Hepatocyte (in vitro differentiated cells): ENCODE data around the gene RAB11FIP4. TPM values are rescaled to one million over a fixed set of nuclear protein-coding genes. Genes with fewer than 3 reads are reported as not detected.
"Not testable (repeated sequence)": the region's sequence is repeated elsewhere in the genome, so short reads cannot be mapped to it uniquely, and the experiment has no call there.

Experiments used
- DNase-seq: peaks from one replicate; pipeline ENCODE4 v3.0.0-alpha.2; 2016; ENCODE audit warnings: low spot score
- H2AFZ ChIP-seq: fragments of 200-600 bp; sonication (generic); 2 replicates; pipeline ENCODE4 v1.6.0; 2016; ENCODE audit warnings: antibody characterized with exemption, mild to moderate bottlenecking
- H3K27ac ChIP-seq: fragments of 200-600 bp; sonication (generic); 2 replicates; pipeline ENCODE4 v1.5.1; 2016; ENCODE audit warnings: mild to moderate bottlenecking
- H3K27me3 ChIP-seq: fragments of 200-600 bp; sonication (generic); 2 replicates; pipeline ENCODE4 v1.6.1; 2016
- H3K36me3 ChIP-seq: fragments of 200-600 bp; sonication (generic); replicated peaks from 2 replicates; pipeline ENCODE4 v1.5.1; 2016; ENCODE audit warnings: low read depth; ENCODE audit not compliant: insufficient read depth
- H3K4me1 ChIP-seq: fragments of 200-600 bp; sonication (generic); 2 replicates; pipeline ENCODE4 v1.5.1; 2016; ENCODE audit warnings: mild to moderate bottlenecking, moderate library complexity; ENCODE audit not compliant: insufficient read depth
- H3K4me2 ChIP-seq: fragments of 200-600 bp; sonication (generic); 2 replicates; pipeline ENCODE4 v1.6.0; 2016
- H3K4me3 ChIP-seq: fragments of 200-600 bp; sonication (generic); 2 replicates; pipeline ENCODE4 v1.5.1; 2016; ENCODE audit warnings: mild to moderate bottlenecking
- H3K79me2 ChIP-seq: fragments of 200-600 bp; sonication (generic); 2 replicates; pipeline ENCODE4 v1.6.0; 2017; ENCODE audit warnings: mild to moderate bottlenecking
- H3K9me2 ChIP-seq: fragments of 200-600 bp; sonication (generic); replicated peaks from 2 replicates; pipeline ENCODE4 v1.6.0; 2017; ENCODE audit warnings: mild to moderate bottlenecking; ENCODE audit not compliant: insufficient read depth
- H3K9me3 ChIP-seq: fragments of 200-600 bp; sonication (generic); 2 replicates; pipeline ENCODE4 v1.5.1; 2016; ENCODE audit warnings: low read depth, mild to moderate bottlenecking
- H4K20me1 ChIP-seq: fragments of 200-600 bp; sonication (generic); 2 replicates; pipeline ENCODE4 v1.6.0; 2016; ENCODE audit warnings: mild to moderate bottlenecking; ENCODE audit not compliant: insufficient read depth, poor library complexity, severe bottlenecking
- EZH2 ChIP-seq: fragments of 200-600 bp; sonication (generic); IDR thresholded peaks from 2 replicates; pipeline ENCODE4 v1.6.1; 2016; ENCODE audit warnings: antibody characterized with exemption, mild to moderate bottlenecking, borderline replicate concordance
- EZH2phosphoT487 ChIP-seq: fragments of 200-600 bp; sonication (generic); IDR thresholded peaks from one replicate; pipeline ENCODE4 v1.6.1; 2018; ENCODE audit warnings: antibody characterized with exemption, mild to moderate bottlenecking, low read depth, moderate library complexity; ENCODE audit not compliant: unreplicated experiment, severe bottlenecking
- WGBS: methylation state at CpG from one replicate; pipeline ENCODE4 v1.1.6; 2016; ENCODE audit warnings: low lambda C conversion rate; ENCODE audit errors: missing lambda C conversion rate; 5-methylcytosine and 5-hydroxymethylcytosine counted together
- polyA plus RNA-seq: library from polyadenylated mRNA; unstranded; fragments of >200 nt; fragmentation: Nextera tagmentation; extraction: Ambion mirVana; gene quantifications from 2 replicates; pipeline ENCODE4 v1.2.1, GENCODE V29; 2016
- total RNA-seq: library from RNA; depleted of rRNA; stranded (reverse); fragments of >200 nt; gene quantifications from 2 replicates; pipeline ENCODE4 v1.2.3, GENCODE V29; 2014
- TF ChIP-seq, protein P1 (sequence below): fragments of 200-600 bp; sonication (generic); IDR thresholded peaks from 2 replicates; pipeline ENCODE4 v1.5.1; 2016; ENCODE audit warnings: antibody characterized with exemption, mild to moderate bottlenecking; ENCODE audit not compliant: poor library complexity

The RAB11FIP4 gene, protein sequence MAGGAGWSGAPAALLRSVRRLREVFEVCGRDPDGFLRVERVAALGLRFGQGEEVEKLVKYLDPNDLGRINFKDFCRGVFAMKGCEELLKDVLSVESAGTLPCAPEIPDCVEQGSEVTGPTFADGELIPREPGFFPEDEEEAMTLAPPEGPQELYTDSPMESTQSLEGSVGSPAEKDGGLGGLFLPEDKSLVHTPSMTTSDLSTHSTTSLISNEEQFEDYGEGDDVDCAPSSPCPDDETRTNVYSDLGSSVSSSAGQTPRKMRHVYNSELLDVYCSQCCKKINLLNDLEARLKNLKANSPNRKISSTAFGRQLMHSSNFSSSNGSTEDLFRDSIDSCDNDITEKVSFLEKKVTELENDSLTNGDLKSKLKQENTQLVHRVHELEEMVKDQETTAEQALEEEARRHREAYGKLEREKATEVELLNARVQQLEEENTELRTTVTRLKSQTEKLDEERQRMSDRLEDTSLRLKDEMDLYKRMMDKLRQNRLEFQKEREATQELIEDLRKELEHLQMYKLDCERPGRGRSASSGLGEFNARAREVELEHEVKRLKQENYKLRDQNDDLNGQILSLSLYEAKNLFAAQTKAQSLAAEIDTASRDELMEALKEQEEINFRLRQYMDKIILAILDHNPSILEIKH
- total RNA-seq, result 35.6 and 36.7 TPM in 2 replicates
- polyA plus RNA-seq, result 22.0 and 25.8 TPM in 2 replicates

DNA sequence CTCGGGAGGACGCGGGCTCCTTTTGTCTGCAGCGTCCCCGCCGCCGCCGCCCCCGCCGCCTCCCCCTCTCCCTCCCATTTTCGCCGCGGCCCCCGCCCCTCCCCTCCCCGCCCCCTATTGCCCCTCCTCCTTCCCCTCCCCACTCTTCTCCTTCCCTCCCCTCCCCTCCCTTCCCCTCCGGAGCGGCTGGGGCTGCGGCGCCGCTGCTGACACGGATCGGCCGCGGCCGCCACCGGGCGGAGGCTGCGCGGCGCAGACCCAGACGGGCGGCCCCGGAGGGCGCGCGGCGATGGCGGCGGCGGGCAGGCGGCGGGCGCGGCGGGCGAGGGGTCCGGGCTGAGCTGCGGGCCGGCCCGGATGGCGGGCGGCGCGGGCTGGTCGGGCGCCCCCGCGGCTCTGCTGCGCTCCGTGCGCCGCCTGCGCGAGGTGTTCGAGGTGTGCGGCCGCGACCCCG is at the start of gene RAB11FIP4:
Gene RAB11FIP4, plus strand, starts transcription at position 180 of the 454 bp plus-strand sequence. Its CDS starts 178 bp downstream, at position 358.
- peaks cover 4% of the 10 kb centered on the region for H3K4me1 ChIP-seq
- no peak within 1 kb of the TSS for H3K27ac ChIP-seq
- TF ChIP-seq EZH2phosphoT487 (no peak), EZH2 (no peak)
- TF ChIP-seq, protein P1, sequence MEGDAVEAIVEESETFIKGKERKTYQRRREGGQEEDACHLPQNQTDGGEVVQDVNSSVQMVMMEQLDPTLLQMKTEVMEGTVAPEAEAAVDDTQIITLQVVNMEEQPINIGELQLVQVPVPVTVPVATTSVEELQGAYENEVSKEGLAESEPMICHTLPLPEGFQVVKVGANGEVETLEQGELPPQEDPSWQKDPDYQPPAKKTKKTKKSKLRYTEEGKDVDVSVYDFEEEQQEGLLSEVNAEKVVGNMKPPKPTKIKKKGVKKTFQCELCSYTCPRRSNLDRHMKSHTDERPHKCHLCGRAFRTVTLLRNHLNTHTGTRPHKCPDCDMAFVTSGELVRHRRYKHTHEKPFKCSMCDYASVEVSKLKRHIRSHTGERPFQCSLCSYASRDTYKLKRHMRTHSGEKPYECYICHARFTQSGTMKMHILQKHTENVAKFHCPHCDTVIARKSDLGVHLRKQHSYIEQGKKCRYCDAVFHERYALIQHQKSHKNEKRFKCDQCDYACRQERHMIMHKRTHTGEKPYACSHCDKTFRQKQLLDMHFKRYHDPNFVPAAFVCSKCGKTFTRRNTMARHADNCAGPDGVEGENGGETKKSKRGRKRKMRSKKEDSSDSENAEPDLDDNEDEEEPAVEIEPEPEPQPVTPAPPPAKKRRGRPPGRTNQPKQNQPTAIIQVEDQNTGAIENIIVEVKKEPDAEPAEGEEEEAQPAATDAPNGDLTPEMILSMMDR, result no peak
- peak within 1 kb of the TSS; percentile 86 for H3K4me2 ChIP-seq
- peak within 1 kb of the TSS; percentile 55 for H3K4me3 ChIP-seq
- H4K20me1 ChIP-seq, result no peaks in the 10 kb centered on the region
- no peaks in the 10 kb centered on the region for H3K79me2 ChIP-seq
- peak; percentile 58 for DNase-seq
- peaks cover 51% of the 10 kb centered on the region for H3K27me3 ChIP-seq
- H2AFZ ChIP-seq, result no peak within 1 kb of the TSS
- H3K9me3 ChIP-seq, result no peaks in the 10 kb centered on the region
- 2% methylated on average over 19 of the region's 69 CpGs for WGBS
- H3K9me2 ChIP-seq, result no peaks in the 10 kb centered on the region
- no peaks in the 10 kb centered on the region for H3K36me3 ChIP-seq

DNA sequence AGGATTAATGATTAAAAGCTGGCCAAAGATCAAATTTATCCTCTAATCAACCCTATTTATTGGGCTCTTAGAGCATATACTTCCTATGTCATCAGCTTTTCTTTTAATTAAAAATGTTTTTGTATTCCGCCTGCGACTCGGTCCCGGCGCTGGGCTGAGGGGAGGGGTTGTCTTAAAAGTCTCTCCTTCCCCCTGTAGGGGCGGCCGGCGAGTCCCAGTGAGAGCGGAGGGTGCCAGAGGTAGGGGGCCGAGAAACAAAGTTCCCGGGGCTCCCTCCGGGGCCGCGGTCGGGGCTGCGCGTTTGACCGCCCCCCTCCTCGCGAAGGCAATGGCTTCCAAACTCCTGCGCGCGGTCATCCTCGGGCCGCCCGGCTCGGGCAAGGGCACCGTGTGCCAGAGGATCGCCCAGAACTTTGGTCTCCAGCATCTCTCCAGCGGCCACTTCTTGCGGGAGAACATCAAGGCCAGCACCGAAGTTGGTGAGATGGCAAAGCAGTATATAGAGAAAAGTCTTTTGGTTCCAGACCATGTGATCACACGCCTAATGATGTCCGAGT is 46.2 kb upstream of the RAB11FIP4 start:
- H2AFZ ChIP-seq, H3K4me2 ChIP-seq, H3K4me1 ChIP-seq, H3K36me3 ChIP-seq, H3K9me2 ChIP-seq, H3K4me3 ChIP-seq, H3K27ac ChIP-seq, DNase-seq, H3K9me3 ChIP-seq, H3K79me2 ChIP-seq, H4K20me1 ChIP-seq, H3K27me3 ChIP-seq: not testable (repeated sequence)
- 92% methylated on average over 14 of the region's 34 CpGs for WGBS

DNA sequence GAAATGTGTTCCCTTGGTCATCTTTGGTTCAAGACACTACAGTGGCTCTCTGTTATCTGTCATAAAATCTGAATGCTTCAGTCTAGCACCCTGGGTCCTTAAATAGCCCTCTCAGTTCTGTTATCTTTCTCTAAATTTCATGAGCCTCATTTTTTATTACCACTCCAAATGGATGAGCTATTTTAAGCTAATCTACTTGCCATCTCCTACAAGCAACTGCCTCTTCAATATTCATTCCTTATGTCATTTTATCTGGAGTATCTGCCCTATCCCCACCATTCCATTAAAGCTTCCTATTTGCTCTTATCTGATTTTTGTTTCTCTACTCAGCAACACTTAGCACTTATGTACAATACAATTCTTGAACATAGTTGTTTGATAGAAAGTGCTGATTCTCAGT is 42.0 kb upstream of the RAB11FIP4 start:
- Histone ChIP-seq H3K27me3 (no peaks in the 10 kb centered on the region), H3K4me3 (no peak overlapping the region), H2AFZ (no peak overlapping the region), H3K27ac (no peak overlapping the region), H3K4me1 (no peaks in the 10 kb centered on the region), H3K9me3 (no peaks in the 10 kb centered on the region), H3K4me2 (no peak overlapping the region), H3K9me2 (no peaks in the 10 kb centered on the region), H3K36me3 (no peaks in the 10 kb centered on the region), H3K79me2 (no peaks in the 10 kb centered on the region), H4K20me1 (no peaks in the 10 kb centered on the region)
- DNase-seq, result no peak
- TF ChIP-seq EZH2 (no peak), EZH2phosphoT487 (no peak)
- TF ChIP-seq, protein P1, result no peak

DNA sequence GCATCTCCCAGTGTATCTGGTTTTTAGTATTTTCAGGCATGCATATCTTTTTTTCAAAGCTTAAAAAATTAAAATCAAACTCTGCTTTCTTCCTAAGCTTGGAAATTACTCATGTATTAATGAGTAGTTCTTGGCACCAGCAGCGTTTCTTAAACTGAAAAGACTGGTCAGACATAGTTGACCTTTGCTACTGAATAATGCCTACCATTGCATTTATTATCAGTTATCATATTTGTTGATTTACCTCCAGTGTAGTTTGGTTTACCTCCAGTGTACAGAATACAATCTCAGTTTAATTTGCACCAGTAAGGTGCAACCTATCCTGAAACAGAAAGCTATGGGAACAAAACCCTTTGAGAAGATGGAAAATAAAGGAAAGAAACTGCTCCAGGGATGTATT is 35.5 kb upstream of the RAB11FIP4 start:
- Histone ChIP-seq H3K4me2 (no peak overlapping the region), H2AFZ (no peak overlapping the region), H3K27me3 (no peaks in the 10 kb centered on the region), H3K9me2 (no peaks in the 10 kb centered on the region), H3K79me2 (no peaks in the 10 kb centered on the region), H3K4me1 (no peaks in the 10 kb centered on the region), H3K36me3 (no peaks in the 10 kb centered on the region), H3K9me3 (no peaks in the 10 kb centered on the region), H3K27ac (no peak overlapping the region), H4K20me1 (no peaks in the 10 kb centered on the region), H3K4me3 (no peak overlapping the region)
- no peak for DNase-seq
- TF ChIP-seq EZH2phosphoT487 (no peak), EZH2 (no peak)
- TF ChIP-seq, protein P1, result no peak
- 83% methylated on average over 1 of the region's 1 CpG for WGBS
